Fibroblast of lung (primary cell): ENCODE results near the gene CGB7. TPM values are rescaled to one million over a fixed set of nuclear protein-coding genes. Genes with fewer than 3 reads are reported as not detected.

Source experiments
- DNase-seq, 2 donors: peaks; one replicate each; pipeline versions ENCODE4 v3.0.0 to v3.0.0-alpha.2; 2010; ENCODE audit warnings: low read depth in 2 of 2
- H2AFZ ChIP-seq: 2 replicates; pipeline ENCODE4 v1.5.1; 2012; ENCODE audit warnings: low read length, control low read depth, inconsistent platforms
- H3K27ac ChIP-seq: 2 replicates; pipeline ENCODE4 v1.5.1; 2011; ENCODE audit warnings: low read length, control low read depth; ENCODE audit not compliant: insufficient read depth
- H3K27me3 ChIP-seq: 2 replicates; pipeline ENCODE4 v1.5.1; 2011; ENCODE audit warnings: mild to moderate bottlenecking, low read length; ENCODE audit not compliant: control insufficient read depth, insufficient read depth
- H3K36me3 ChIP-seq: 2 replicates; pipeline ENCODE4 v1.5.1; 2011; ENCODE audit warnings: low read length; ENCODE audit not compliant: control insufficient read depth, insufficient read depth
- H3K4me1 ChIP-seq: 2 replicates; pipeline ENCODE4 v1.5.1; 2011; ENCODE audit warnings: low read length; ENCODE audit not compliant: control insufficient read depth, insufficient read depth; ENCODE audit errors: extremely low read depth
- H3K4me2 ChIP-seq: 2 replicates; pipeline ENCODE4 v1.5.1; 2011; ENCODE audit warnings: low read length, control low read depth; ENCODE audit not compliant: insufficient read depth; ENCODE audit errors: extremely low read depth
- H3K4me3 ChIP-seq, 4 experiments: fragments of 200-600 bp in 1 of 4; sonication (generic) in 1 of 4; replicated peaks in 1 of 4; 2 replicates each; pipeline ENCODE4 v1.5.1; 2011 to 2016; ENCODE audit warnings: low read length in 4 of 4, low read depth in 3 of 4, mild to moderate bottlenecking in 3 of 4, control low read depth in 2 of 4, inconsistent platforms in 1 of 4, mixed read lengths in 1 of 4; ENCODE audit not compliant: insufficient read depth in 1 of 4; ENCODE audit errors: control extremely low read depth in 1 of 4
- H3K79me2 ChIP-seq: 2 replicates; pipeline ENCODE4 v1.5.1; 2012; ENCODE audit warnings: mild to moderate bottlenecking, low read length, inconsistent platforms; ENCODE audit not compliant: control insufficient read depth, insufficient read depth
- H3K9ac ChIP-seq: 2 replicates; pipeline ENCODE4 v1.5.1; 2011; ENCODE audit warnings: mild to moderate bottlenecking, low read length, control low read depth; ENCODE audit not compliant: insufficient read depth
- H3K9me3 ChIP-seq: 2 replicates; pipeline ENCODE4 v1.5.1; 2012; ENCODE audit warnings: low read depth, low read length; ENCODE audit not compliant: control insufficient read depth, insufficient read depth
- H4K20me1 ChIP-seq: 2 replicates; pipeline ENCODE4 v1.5.1; 2011; ENCODE audit warnings: low read length; ENCODE audit not compliant: control insufficient read depth, insufficient read depth; ENCODE audit errors: extremely low read depth
- CTCF ChIP-seq, 2 donors: IDR thresholded peaks in 1 of 2; conservative IDR thresholded peaks in 1 of 2; 1 replicate in 1 of 2; 2 replicates in 1 of 2; pipeline ENCODE4 v1.5.1; 2011 to 2012; ENCODE audit warnings: low read length in 2 of 2, control low read depth in 1 of 2, inconsistent platforms in 1 of 2, low read depth in 1 of 2, mild to moderate bottlenecking in 1 of 2
- EZH2 ChIP-seq: IDR thresholded peaks from 2 replicates; pipeline ENCODE4 v1.5.1; 2012; ENCODE audit warnings: low read length, control low read depth, mild to moderate bottlenecking; ENCODE audit errors: missing control alignments
- polyA minus RNA-seq: library from RNA; depleted of rRNA, polyadenylated mRNA; stranded (reverse); fragments of >200 nt; gene quantifications from 2 replicates; pipeline ENCODE4 v1.2.3, GENCODE V29; 2011; ENCODE audit warnings: low replicate concordance
- polyA plus RNA-seq, 2 donors: library from polyadenylated mRNA; depleted of rRNA in 1 of 2; stranded (reverse) in 1 of 2; unstranded in 1 of 2; fragments of >200 nt; gene quantifications; 2 replicates each; pipeline ENCODE4 v1.2.1, GENCODE V29; 2011 to 2012; ENCODE audit warnings: missing spikeins in 1 of 2
- total RNA-seq: library from RNA; depleted of rRNA; stranded (reverse); fragments of >200 nt; gene quantifications from 2 replicates; pipeline ENCODE4 v1.2.1, GENCODE V29; 2014

CGB7 gene
- under 0.01 TPM in 2 replicates for total RNA-seq
- polyA plus RNA-seq = 0.07 and 0.12 TPM in 2 replicates
- 0.21 TPM in 1 of 2 replicates, not detected in the other for polyA plus RNA-seq (2012)
- polyA minus RNA-seq = not detected in 2 replicates

GRCh38 chr19:49057636-49058234 lies at the start of gene CGB7:
Gene CGB7, minus strand, starts transcription at chr19:49057749. Its CDS starts 2,374 bp downstream, at chr19:49055375.
- H4K20me1 ChIP-seq = no peaks in the 10 kb centered on the region
- H3K9me3 ChIP-seq = no peaks in the 10 kb centered on the region
- peaks cover 2% of the 10 kb centered on the region for H3K4me1 ChIP-seq
- TF ChIP-seq CTCF (conservative IDR thresholded peaks at IDR 0.05 in 1 of 2, IDR thresholded peaks at IDR 0.05 in 1 of 2; ENCODE audit: low read depth in 1 of 2, low read length in 2 of 2) (no peak), EZH2 (no peak)
- peak within 1 kb of the TSS; percentile 94 for H3K4me2 ChIP-seq
- H3K79me2 ChIP-seq = no peaks in the 10 kb centered on the region
- DNase-seq = peak; percentile 33 to 62
- no peaks in the 10 kb centered on the region for H3K27me3 ChIP-seq
- H3K27ac ChIP-seq = no peak within 1 kb of the TSS
- H3K9ac ChIP-seq = no peak within 1 kb of the TSS
- no peaks in the 10 kb centered on the region for H3K36me3 ChIP-seq
- H3K4me3 ChIP-seq = peak within 1 kb of the TSS; percentile 45 to 64 (median 52)
- H2AFZ ChIP-seq = peak within 1 kb of the TSS; percentile 62

GRCh38 chr19:49106648-49107135 lies 49.1 kb upstream of the CGB7 start:
- Histone ChIP-seq H3K9me3 (no peaks in the 10 kb centered on the region), H3K4me3 (no peak overlapping the region), H3K4me1 (no peaks in the 10 kb centered on the region), H3K27ac (no peak overlapping the region), H3K4me2 (no peak overlapping the region), H3K27me3 (no peaks in the 10 kb centered on the region), H4K20me1 (no peaks in the 10 kb centered on the region), H3K9ac (no peak overlapping the region), H3K36me3 (peaks cover 45% of the 10 kb centered on the region), H3K79me2 (no peaks in the 10 kb centered on the region), H2AFZ (no peak overlapping the region)
- peak; percentile 57 to 79 for TF ChIP-seq CTCF (conservative IDR thresholded peaks at IDR 0.05 in 1 of 2, IDR thresholded peaks at IDR 0.05 in 1 of 2; ENCODE audit: low read depth in 1 of 2, low read length in 2 of 2)
- no peak for TF ChIP-seq EZH2
- DNase-seq = peak; percentile 36 to 41

- Histone ChIP-seq H3K27ac (no peak overlapping the region), H3K9ac (no peak overlapping the region), H3K4me3 (no peak overlapping the region), H3K4me2 (no peak overlapping the region), H3K79me2 (peaks cover 9% of the 10 kb centered on the region), H4K20me1 (no peaks in the 10 kb centered on the region), H2AFZ (no peak overlapping the region), H3K27me3 (no peaks in the 10 kb centered on the region), H3K36me3 (peaks cover 58% of the 10 kb centered on the region), H3K4me1 (no peaks in the 10 kb centered on the region), H3K9me3 (no peaks in the 10 kb centered on the region)
- DNase-seq = no peak
- TF ChIP-seq CTCF (conservative IDR thresholded peaks at IDR 0.05 in 1 of 2, IDR thresholded peaks at IDR 0.05 in 1 of 2; ENCODE audit: low read depth in 1 of 2, low read length in 2 of 2) (no peak), EZH2 (no peak)
These were observed 46.8 kb upstream of the CGB7 start for GRCh38 chr19:49104229-49104864.
